ENCODE results near the gene CHRND. TPM values are rescaled to one million over a fixed set of nuclear protein-coding genes. Genes with fewer than 3 reads are reported as not detected.

The CHRND gene
- polyA plus RNA-seq, 3 donors: not detected

DNA sequence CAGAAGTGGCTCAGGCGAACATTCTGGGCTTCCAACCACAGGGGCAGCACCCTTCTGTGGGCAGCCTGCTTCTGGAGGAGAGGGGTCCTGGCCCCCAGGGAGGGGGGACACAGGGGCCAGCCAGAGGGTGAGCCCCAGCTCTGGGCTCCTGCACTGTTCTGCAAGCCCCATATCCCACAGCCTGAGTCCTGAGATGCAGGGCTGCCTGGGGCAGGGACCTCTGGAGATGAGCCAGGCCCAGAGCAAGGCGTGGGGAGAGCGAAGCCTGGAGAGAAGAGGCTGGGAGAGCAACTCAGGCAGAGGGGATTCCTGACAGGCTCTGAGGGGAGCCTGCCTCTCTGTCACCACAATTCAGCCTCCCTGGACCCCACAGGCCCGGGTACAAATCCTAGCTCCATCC lies 19.3 kb upstream of the CHRND start:
- 83% methylated on average over 2 of the region's 4 CpGs for whole genome bisulfite sequencing (ENCODE audit: insufficient coverage)
- no peak overlapping the region for H3K27ac Mint-ChIP-seq

GRCh38 chr2:232508251-232508650 lies 17.7 kb upstream of the CHRND start:
- TF ChIP-seq, protein P1, sequence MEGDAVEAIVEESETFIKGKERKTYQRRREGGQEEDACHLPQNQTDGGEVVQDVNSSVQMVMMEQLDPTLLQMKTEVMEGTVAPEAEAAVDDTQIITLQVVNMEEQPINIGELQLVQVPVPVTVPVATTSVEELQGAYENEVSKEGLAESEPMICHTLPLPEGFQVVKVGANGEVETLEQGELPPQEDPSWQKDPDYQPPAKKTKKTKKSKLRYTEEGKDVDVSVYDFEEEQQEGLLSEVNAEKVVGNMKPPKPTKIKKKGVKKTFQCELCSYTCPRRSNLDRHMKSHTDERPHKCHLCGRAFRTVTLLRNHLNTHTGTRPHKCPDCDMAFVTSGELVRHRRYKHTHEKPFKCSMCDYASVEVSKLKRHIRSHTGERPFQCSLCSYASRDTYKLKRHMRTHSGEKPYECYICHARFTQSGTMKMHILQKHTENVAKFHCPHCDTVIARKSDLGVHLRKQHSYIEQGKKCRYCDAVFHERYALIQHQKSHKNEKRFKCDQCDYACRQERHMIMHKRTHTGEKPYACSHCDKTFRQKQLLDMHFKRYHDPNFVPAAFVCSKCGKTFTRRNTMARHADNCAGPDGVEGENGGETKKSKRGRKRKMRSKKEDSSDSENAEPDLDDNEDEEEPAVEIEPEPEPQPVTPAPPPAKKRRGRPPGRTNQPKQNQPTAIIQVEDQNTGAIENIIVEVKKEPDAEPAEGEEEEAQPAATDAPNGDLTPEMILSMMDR (IDR thresholded peaks at IDR 0.05): no peak
- peaks cover 30 to 47% (median 40%) of the 10 kb centered on the region in 3 donors for H3K27me3 Mint-ChIP-seq (ENCODE audit: low read depth in 3 of 3)
- 90% methylated on average over 4 of the region's 7 CpGs for WGBS (ENCODE audit: insufficient coverage)

More for the DNA sequence above, 19.3 kb upstream of the CHRND start:
- no peak for DNase-seq
- Mint-ChIP-seq H3K27me3 (ENCODE audit: low read depth in 3 of 3) (peaks cover 40 to 61% (median 56%) of the 10 kb centered on the region in 3 donors), H3K4me3 (no peak overlapping the region), H3K36me3 (no peaks in the 10 kb centered on the region), H3K4me1 (peaks cover 2% of the 10 kb centered on the region), H3K9me3 (peaks cover 0 to 6% (median 3%) of the 10 kb centered on the region in 7 donors)
- TF ChIP-seq, protein P1 (IDR thresholded peaks at IDR 0.05): no peak
- H4K20me1 ChIP-seq (ENCODE audit: insufficient read depth, low read length): no peaks in the 10 kb centered on the region
- no peak overlapping the region for H3K27ac ChIP-seq (ENCODE audit: low read depth in 1 of 2, low read length in 2 of 2)
- no peak overlapping the region for H2AFZ ChIP-seq (ENCODE audit: insufficient read depth, low read depth, low read length, poor library complexity, severe bottlenecking)
- peaks cover 15 to 30% of the 10 kb centered on the region in 2 donors for H3K27me3 ChIP-seq (ENCODE audit: control insufficient read depth in 2 of 2, insufficient read depth in 2 of 2, low read length in 2 of 2)
- H3K79me2 ChIP-seq (ENCODE audit: insufficient read depth, low read length): no peaks in the 10 kb centered on the region
- H3K4me1 ChIP-seq (ENCODE audit: control insufficient read depth in 1 of 2, insufficient read depth in 2 of 2, low read length in 2 of 2): no peaks in the 10 kb centered on the region
- no peaks in the 10 kb centered on the region for H3K36me3 ChIP-seq (replicated peaks in 1 of 2; ENCODE audit: control insufficient read depth in 1 of 2, insufficient read depth in 2 of 2, low read length in 2 of 2)
- intact Hi-C loops (cut with micrococcal nuclease): no loop called here
- H3K9ac ChIP-seq (ENCODE audit: insufficient read depth, low read length, poor library complexity, severe bottlenecking): no peak overlapping the region
- no peak overlapping the region for H3K4me2 ChIP-seq (replicated peaks; ENCODE audit: extremely low read depth, low read length, poor library complexity, severe bottlenecking)
- H3K9me3 ChIP-seq (replicated peaks in 1 of 2; ENCODE audit: control insufficient read depth in 1 of 2, insufficient read depth in 1 of 2, low read length in 2 of 2): peaks cover 0 to 11% of the 10 kb centered on the region in 2 donors
- no peak overlapping the region for H3K4me3 ChIP-seq (replicated peaks in 1 of 3; ENCODE audit: low read depth in 2 of 3, low read length in 3 of 3)

More at GRCh38 chr2:232508251-232508650, 17.7 kb upstream of the CHRND start:
- Histone ChIP-seq H3K4me1 (ENCODE audit: control insufficient read depth in 1 of 2, insufficient read depth in 2 of 2, low read length in 2 of 2) (no peaks in the 10 kb centered on the region), H3K27me3 (ENCODE audit: control insufficient read depth in 2 of 2, insufficient read depth in 2 of 2, low read length in 2 of 2) (peaks cover 15 to 20% of the 10 kb centered on the region in 2 donors), H4K20me1 (ENCODE audit: insufficient read depth, low read length) (no peaks in the 10 kb centered on the region), H3K79me2 (ENCODE audit: insufficient read depth, low read length) (no peaks in the 10 kb centered on the region), H3K4me2 (replicated peaks; ENCODE audit: extremely low read depth, low read length, poor library complexity, severe bottlenecking) (no peak overlapping the region), H3K36me3 (replicated peaks in 1 of 2; ENCODE audit: control insufficient read depth in 1 of 2, insufficient read depth in 2 of 2, low read length in 2 of 2) (no peaks in the 10 kb centered on the region), H3K9me3 (replicated peaks in 1 of 2; ENCODE audit: control insufficient read depth in 1 of 2, insufficient read depth in 1 of 2, low read length in 2 of 2) (peaks cover 0 to 11% of the 10 kb centered on the region in 2 donors), H3K4me3 (replicated peaks in 1 of 3; ENCODE audit: low read depth in 2 of 3, low read length in 3 of 3) (no peak overlapping the region), H2AFZ (ENCODE audit: insufficient read depth, low read depth, low read length, poor library complexity, severe bottlenecking) (no peak overlapping the region), H3K27ac (ENCODE audit: low read depth in 1 of 2, low read length in 2 of 2) (no peak overlapping the region), H3K9ac (ENCODE audit: insufficient read depth, low read length, poor library complexity, severe bottlenecking) (no peak overlapping the region)
- Mint-ChIP-seq H3K27ac (no peak overlapping the region), H3K4me3 (no peak overlapping the region), H3K36me3 (no peaks in the 10 kb centered on the region), H3K4me1 (no peaks in the 10 kb centered on the region), H3K9me3 (peaks cover 0 to 4% (median 0%) of the 10 kb centered on the region in 7 donors)
- DNase-seq: no peak
- intact Hi-C loops (cut with micrococcal nuclease): no loop called here
